ENCODE measurements around the gene EPHA5.

DNA sequence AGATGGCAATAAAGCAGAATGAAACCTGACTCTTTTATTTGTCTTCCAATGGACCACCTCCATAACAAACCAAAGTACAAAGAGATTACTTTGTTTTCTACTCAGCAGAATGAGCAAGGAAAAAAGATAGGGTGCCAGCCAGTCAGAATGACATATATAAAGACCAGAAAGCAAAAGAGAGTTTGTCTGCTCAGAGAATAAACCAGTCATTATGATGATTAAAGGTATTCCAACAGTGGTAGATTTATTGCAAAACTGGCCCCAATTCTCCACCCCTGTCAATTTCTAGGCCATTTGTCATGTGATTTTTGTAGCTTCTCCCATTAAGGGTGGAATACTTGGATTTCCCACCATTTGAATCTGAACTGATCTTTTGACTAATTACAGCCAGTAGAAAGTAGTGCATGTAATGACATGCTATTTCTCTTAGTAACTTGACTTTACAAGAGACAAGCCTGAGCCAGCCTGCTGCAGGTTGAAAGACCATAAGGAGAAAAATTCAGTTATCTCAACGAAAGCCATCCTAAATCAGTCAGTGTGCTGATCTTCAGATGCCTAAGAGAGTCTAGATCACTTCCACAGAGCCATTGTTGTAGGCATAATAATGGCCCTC lies 203.1 kb downstream of the EPHA5 start:
- TF ChIP-seq, protein P1, sequence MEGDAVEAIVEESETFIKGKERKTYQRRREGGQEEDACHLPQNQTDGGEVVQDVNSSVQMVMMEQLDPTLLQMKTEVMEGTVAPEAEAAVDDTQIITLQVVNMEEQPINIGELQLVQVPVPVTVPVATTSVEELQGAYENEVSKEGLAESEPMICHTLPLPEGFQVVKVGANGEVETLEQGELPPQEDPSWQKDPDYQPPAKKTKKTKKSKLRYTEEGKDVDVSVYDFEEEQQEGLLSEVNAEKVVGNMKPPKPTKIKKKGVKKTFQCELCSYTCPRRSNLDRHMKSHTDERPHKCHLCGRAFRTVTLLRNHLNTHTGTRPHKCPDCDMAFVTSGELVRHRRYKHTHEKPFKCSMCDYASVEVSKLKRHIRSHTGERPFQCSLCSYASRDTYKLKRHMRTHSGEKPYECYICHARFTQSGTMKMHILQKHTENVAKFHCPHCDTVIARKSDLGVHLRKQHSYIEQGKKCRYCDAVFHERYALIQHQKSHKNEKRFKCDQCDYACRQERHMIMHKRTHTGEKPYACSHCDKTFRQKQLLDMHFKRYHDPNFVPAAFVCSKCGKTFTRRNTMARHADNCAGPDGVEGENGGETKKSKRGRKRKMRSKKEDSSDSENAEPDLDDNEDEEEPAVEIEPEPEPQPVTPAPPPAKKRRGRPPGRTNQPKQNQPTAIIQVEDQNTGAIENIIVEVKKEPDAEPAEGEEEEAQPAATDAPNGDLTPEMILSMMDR (conservative IDR thresholded peaks at IDR 0.05; ENCODE audit: low read depth, low read length), result no peak
- TF ChIP-seq EZH2 (IDR thresholded peaks at IDR 0.05; ENCODE audit: low read length, unreplicated experiment), result no peak
- no peak for TF ChIP-seq EZH2phosphoT487 (IDR thresholded peaks at IDR 0.05; ENCODE audit: borderline replicate concordance, low read length)

Measured in PC-3 (cell line).